SK-N-SH (cell line): ENCODE results near the gene CXCL1. TPM values are rescaled to one million over a fixed set of nuclear protein-coding genes. Genes with fewer than 3 reads are reported as not detected.

ENCODE experiments used
- CTCF ChIA-PET: fragments of 300-600, 350-600 bp; formaldehyde crosslinking; extraction: SDS; loops from one replicate; lab custom pipeline; 2021; lab: Yijun Ruan, JAX
- POLR2A ChIA-PET: fragments of 350-600 bp; sonication (Branson Sonifier 250); formaldehyde crosslinking; extraction: SDS; loops from one replicate; lab custom pipeline; 2020; ENCODE audit warnings: antibody characterized with exemption, inconsistent platforms; lab: Yijun Ruan, JAX
- DNase-seq: peaks from one replicate; pipeline ENCODE4 v3.0.0; 2012
- H2AFZ ChIP-seq: fragments of 200-600 bp; sonication (generic); 2 replicates; pipeline ENCODE4 v1.8.1; 2016; ENCODE audit warnings: antibody characterized with exemption, mild to moderate bottlenecking, low read depth
- H3F3A ChIP-seq: fragments of 200-600 bp; sonication (generic); replicated peaks from 2 replicates; pipeline ENCODE3; 2016; ENCODE audit warnings: antibody characterized with exemption, mild to moderate bottlenecking; ENCODE audit not compliant: insufficient read depth
- H3K27ac ChIP-seq, 2 experiments: fragments of 200-500 bp in 1 of 2; fragments of 200-600 bp in 1 of 2; sonication (Bioruptor generic) in 1 of 2; sonication (generic), shearing (Covaris generic) in 1 of 2; 2 replicates each; pipeline versions ENCODE4 v1.5.1 to v1.6.1; 2014 to 2016; ENCODE audit warnings: low read depth in 2 of 2, inconsistent platforms in 1 of 2, low read length in 1 of 2, mild to moderate bottlenecking in 1 of 2, mixed read lengths in 1 of 2
- H3K27me3 ChIP-seq: fragments of 200-600 bp; sonication (generic), shearing (Covaris generic); 2 replicates; pipeline ENCODE4 v1.6.1; 2016; ENCODE audit warnings: mixed run types; ENCODE audit not compliant: insufficient read depth
- H3K36me3 ChIP-seq, 2 experiments: fragments of 200-500 bp in 1 of 2; fragments of 200-600 bp in 1 of 2; sonication (Bioruptor generic) in 1 of 2; sonication (generic) in 1 of 2; replicated peaks in 1 of 2; 2 replicates each; pipeline versions ENCODE3 to v1.5.1; 2014 to 2016; ENCODE audit warnings: low read length in 1 of 2, mild to moderate bottlenecking in 1 of 2; ENCODE audit not compliant: insufficient read depth in 2 of 2, control insufficient read depth in 1 of 2
- H3K4me1 ChIP-seq, 2 experiments: fragments of 200-500 bp in 1 of 2; fragments of 200-600 bp in 1 of 2; sonication (Bioruptor generic) in 1 of 2; sonication (generic), shearing (Covaris generic) in 1 of 2; 2 replicates each; pipeline versions ENCODE4 v1.5.1 to v1.6.1; 2014 to 2016; ENCODE audit warnings: low read depth in 1 of 2, low read length in 1 of 2, mixed run types in 1 of 2; ENCODE audit not compliant: insufficient read depth in 2 of 2, control insufficient read depth in 1 of 2
- H3K4me2 ChIP-seq: fragments of 200-600 bp; sonication (generic), shearing (Covaris generic); 2 replicates; pipeline ENCODE4 v1.6.1; 2017; ENCODE audit warnings: mixed run types
- H3K4me3 ChIP-seq, 2 experiments: fragments of 200-500 bp in 1 of 2; fragments of 200-600 bp in 1 of 2; sonication (Bioruptor generic) in 1 of 2; sonication (generic), shearing (Covaris generic) in 1 of 2; 2 replicates each; pipeline versions ENCODE4 v1.5.1 to v1.8.1; 2014 to 2016; ENCODE audit warnings: low read depth in 2 of 2, inconsistent platforms in 1 of 2, low read length in 1 of 2, mild to moderate bottlenecking in 1 of 2, mixed read lengths in 1 of 2, moderate library complexity in 1 of 2
- H3K79me2 ChIP-seq: fragments of 200-600 bp; sonication (generic); 2 replicates; pipeline ENCODE4 v1.8.1; 2017; ENCODE audit warnings: mild to moderate bottlenecking; ENCODE audit not compliant: insufficient read depth
- H3K9ac ChIP-seq: fragments of 200-600 bp; sonication (generic); 2 replicates; pipeline ENCODE4 v1.6.1; 2017; ENCODE audit warnings: mixed run types
- H3K9me2 ChIP-seq: fragments of 200-600 bp; sonication (generic); 2 replicates; pipeline ENCODE4 v1.6.1; 2017; ENCODE audit warnings: mixed run types
- H3K9me3 ChIP-seq: fragments of 200-600 bp; sonication (generic); 2 replicates; pipeline ENCODE4 v1.6.1; 2017; ENCODE audit warnings: mixed run types, mild to moderate bottlenecking, moderate library complexity
- H4K20me1 ChIP-seq: fragments of 200-600 bp; sonication (generic); 2 replicates; pipeline ENCODE4 v1.6.1; 2017; ENCODE audit warnings: mild to moderate bottlenecking, mixed run types; ENCODE audit not compliant: insufficient read depth
- CHD2 ChIP-seq: fragments of 150-350 bp; IDR thresholded peaks from 2 replicates; pipeline ENCODE4 v1.6.1; 2018; ENCODE audit warnings: low read length; ENCODE audit not compliant: partially characterized antibody
- EP300 ChIP-seq, 2 experiments: IDR thresholded peaks; 2 replicates each; pipeline versions ENCODE4 v1.4.0 to v1.6.1; 2012; ENCODE audit warnings: borderline replicate concordance in 1 of 2, low read depth in 1 of 2, low read length in 1 of 2
- GABPA ChIP-seq: IDR thresholded peaks from 2 replicates; pipeline ENCODE4 v1.4.0; 2012; ENCODE audit warnings: low read depth, mild to moderate bottlenecking
- GATA2 ChIP-seq: sonication (generic); formaldehyde crosslinking; IDR thresholded peaks from 2 replicates; pipeline ENCODE4 v1.5.0; 2020; ENCODE audit warnings: mild to moderate bottlenecking, missing genetic modification reagents
- IRF3 ChIP-seq: fragments of 150-350 bp; IDR thresholded peaks from 2 replicates; pipeline ENCODE4 v1.6.1; 2016; ENCODE audit warnings: mild to moderate bottlenecking, low read depth, low read length
- MEF2A ChIP-seq: IDR thresholded peaks from 2 replicates; pipeline ENCODE4 v1.4.0; 2012; ENCODE audit warnings: low read depth, borderline replicate concordance
- MXI1 ChIP-seq: IDR thresholded peaks from 2 replicates; pipeline ENCODE4 v1.6.1; 2012; ENCODE audit warnings: mild to moderate bottlenecking, low read depth, low read length, improper control_type of control experiment
- NRF1 ChIP-seq: IDR thresholded peaks from 2 replicates; pipeline ENCODE4 v1.6.1; 2012; ENCODE audit warnings: low read depth, mild to moderate bottlenecking, low read length
- PBX3 ChIP-seq: IDR thresholded peaks from 2 replicates; pipeline ENCODE4; 2012
- RAD21 ChIP-seq: IDR thresholded peaks from 2 replicates; pipeline ENCODE4 v1.6.1; 2012; ENCODE audit warnings: mild to moderate bottlenecking, low read length
- RCOR1 ChIP-seq: fragments of 150-350 bp; IDR thresholded peaks from 2 replicates; pipeline ENCODE4 v1.6.1; 2017; ENCODE audit warnings: antibody characterized with exemption, low read length
- REST ChIP-seq: IDR thresholded peaks from 2 replicates; pipeline ENCODE4 v1.6.1; 2012; ENCODE audit warnings: mild to moderate bottlenecking, low read depth, low read length, moderate library complexity
- RXRA ChIP-seq: IDR thresholded peaks from 2 replicates; pipeline ENCODE4 v1.4.0; 2012; ENCODE audit warnings: low read depth, mild to moderate bottlenecking, borderline replicate concordance
- TAF1 ChIP-seq: IDR thresholded peaks from 2 replicates; pipeline ENCODE4 v1.6.1; 2012; ENCODE audit warnings: low read depth, mild to moderate bottlenecking, low read length, moderate library complexity, borderline replicate concordance
- TCF12 ChIP-seq: IDR thresholded peaks from 2 replicates; pipeline ENCODE4 v1.4.0; 2012
- TEAD4 ChIP-seq: IDR thresholded peaks from 2 replicates; pipeline ENCODE4 v1.4.0; 2012; ENCODE audit warnings: mild to moderate bottlenecking, borderline replicate concordance; ENCODE audit not compliant: insufficient read depth
- YY1 ChIP-seq: IDR thresholded peaks from 2 replicates; pipeline ENCODE4 v1.4.0; 2012; ENCODE audit warnings: low read depth, mild to moderate bottlenecking
- WGBS: methylation state at CpG from one replicate; pipeline ENCODE4 v1.1.6; 2017; ENCODE audit warnings: low lambda C conversion rate; 5-methylcytosine and 5-hydroxymethylcytosine counted together
- polyA plus RNA-seq, 3 experiments: library from polyadenylated mRNA; depleted of rRNA; stranded (reverse); fragments of >200 nt; gene quantifications; 2 replicates each; pipeline ENCODE4 v1.2.3, GENCODE V29; 2012

CXCL1 gene
- polyA plus RNA-seq, 1 of the 3 experiments (the other 2 are of a cell fraction) = 0.12 TPM

- no peak overlapping the region for H3K27ac ChIP-seq
- no peak overlapping the region for H3K4me3 ChIP-seq
- ChIA-PET POLR2A (no interaction called here), CTCF (no interaction called here)
- no peaks in the 10 kb centered on the region for H3K4me1 ChIP-seq
- no peaks in the 10 kb centered on the region for H3K9me3 ChIP-seq
- H3K4me2 ChIP-seq = no peak overlapping the region
- H3F3A ChIP-seq = peaks cover 7% of the 10 kb centered on the region
- H2AFZ ChIP-seq = no peak overlapping the region
- no peaks in the 10 kb centered on the region for H4K20me1 ChIP-seq
- H3K79me2 ChIP-seq = no peaks in the 10 kb centered on the region
- DNase-seq = no peak
- whole genome bisulfite sequencing = 7% methylated on average over 2 of the region's 2 CpGs
- H3K36me3 ChIP-seq = no peaks in the 10 kb centered on the region
- TF ChIP-seq TCF12 (no peak), TAF1 (no peak), IRF3 (no peak), GATA2 (CRISPR knock-in tag) (no peak), TEAD4 (no peak), RXRA (no peak), NRF1 (no peak), MEF2A (no peak), REST (no peak), MXI1 (no peak), PBX3 (no peak), YY1 (no peak), CHD2 (no peak), GABPA (no peak), RAD21 (no peak), RCOR1 (no peak), EP300 (IDR thresholded peaks at IDR 0.05; ENCODE audit: borderline replicate concordance in 1 of 2, low read depth in 1 of 2, low read length in 1 of 2) (no peak)
- no peak overlapping the region for H3K9ac ChIP-seq
- H3K27me3 ChIP-seq = no peaks in the 10 kb centered on the region
- no peaks in the 10 kb centered on the region for H3K9me2 ChIP-seq
Measured at GRCh38 chr4:73917081-73917501, 47.9 kb downstream of the CXCL1 start.
